ENCODE data around the gene SYVN1. TPM values are rescaled to one million over a fixed set of nuclear protein-coding genes. Genes with fewer than 3 reads are reported as not detected.
A peak's percentile ranks its signal among the peaks of the same experiment; 100 is the strongest.

SYVN1 gene
- total and polyA plus RNA-seq, 10 of the 15 experiments (the other 5 are each of a cell fraction or from before 2014, with no cell fraction given) = 0.79 to 63.6 (median 20.1) TPM

DNA sequence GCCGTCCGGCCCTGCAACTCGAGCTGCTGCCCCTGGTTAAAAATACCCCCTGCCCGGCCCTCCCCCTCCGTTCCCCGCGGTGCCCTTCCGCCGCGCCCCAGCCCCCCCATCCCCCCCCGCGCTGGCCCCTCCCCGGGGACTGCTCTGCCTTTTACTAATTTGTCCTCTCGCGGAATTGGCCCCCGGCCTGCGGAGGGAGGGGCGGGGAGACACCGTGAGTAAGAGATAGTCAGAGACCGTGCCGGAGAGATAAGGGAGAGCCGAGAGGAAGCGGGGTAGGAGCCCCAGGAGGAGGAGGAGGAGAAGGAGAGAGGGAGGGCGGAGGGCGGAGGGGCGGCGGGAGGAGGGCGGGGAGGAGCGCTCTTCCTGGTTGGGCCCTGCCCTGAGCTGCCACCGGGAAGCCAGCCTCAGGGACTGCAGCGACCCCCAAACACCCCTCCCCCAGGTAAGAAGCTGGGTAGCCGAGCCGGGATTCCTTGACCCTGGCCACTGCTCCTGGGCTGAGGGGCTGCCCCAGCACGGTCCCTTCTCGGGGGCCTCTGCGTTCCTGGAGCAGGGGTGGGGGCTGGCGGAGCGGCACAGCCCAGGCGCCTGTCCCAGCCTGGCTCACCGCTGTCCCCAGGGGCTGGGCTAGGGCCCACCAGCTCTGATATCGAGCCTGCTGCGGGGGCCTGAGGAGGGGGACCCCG lies 47.4 kb upstream of the SYVN1 start, which contains the start of gene CAPN1 (continued):
- TF ChIP-seq ZSCAN29 (IDR thresholded peaks at IDR 0.05) (no peak), EP300 (IDR thresholded peaks at IDR 0.05; ENCODE audit: borderline replicate concordance in 1 of 2, control insufficient read depth in 1 of 2, low read depth in 2 of 2, low read length in 2 of 2) (no peak), MEF2B (IDR thresholded peaks at IDR 0.05; ENCODE audit: partially characterized antibody, poor library complexity, severe bottlenecking) (peak; percentile 53), SRF (IDR thresholded peaks at IDR 0.05; ENCODE audit: low read depth in 2 of 2, low read length in 2 of 2) (no peak), POLR2AphosphoS2 (IDR thresholded peaks at IDR 0.05; ENCODE audit: low read depth, low read length) (no peak), KAT2A (conservative IDR thresholded peaks at IDR 0.05; ENCODE audit: control insufficient read depth, low read depth, low read length) (no peak), IRF4 (IDR thresholded peaks at IDR 0.05; ENCODE audit: low read depth, low read length) (no peak), ZNF24 (IDR thresholded peaks at IDR 0.05) (no peak), NR2F1 (conservative IDR thresholded peaks at IDR 0.05) (no peak), GATAD2B (conservative IDR thresholded peaks at IDR 0.05; ENCODE audit: low read depth) (peak; percentile 40; the same call in 1 of the 2 replicates), RBBP5 (conservative IDR thresholded peaks at IDR 0.05) (no peak), SMAD5 (IDR thresholded peaks at IDR 0.05; ENCODE audit: low read depth) (peak; percentile 58; the same call in 1 of the 2 replicates)
- TF ChIP-seq, protein P1, sequence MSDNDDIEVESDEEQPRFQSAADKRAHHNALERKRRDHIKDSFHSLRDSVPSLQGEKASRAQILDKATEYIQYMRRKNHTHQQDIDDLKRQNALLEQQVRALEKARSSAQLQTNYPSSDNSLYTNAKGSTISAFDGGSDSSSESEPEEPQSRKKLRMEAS (IDR thresholded peaks at IDR 0.05; ENCODE audit: low read depth, low read length) = no peak
